Heart right ventricle (tissue), 16 donors: Measurements from ENCODE around the gene ZNF423. TPM values are rescaled to one million over a fixed set of nuclear protein-coding genes. Genes with fewer than 3 reads are reported as not detected.

Experiments
- ATAC-seq, 8 donors: fragments of 200-7000 bp; cut with Tn5 transposase; one replicate each; pipeline ENCODE4 v1.9.1; 2020; ENCODE audit warnings: mild to moderate bottlenecking in 8 of 8, moderate library complexity in 8 of 8, moderate number of reproducible peaks in 1 of 8
- DNase-seq, 2 donors: peaks; one replicate each; pipeline ENCODE4 v3.0.0-alpha.2; 2020
- H3K27ac ChIP-seq, 10 donors: fragments of 200-600 bp; sonication (generic) in 2 of 10; one replicate each; pipeline versions ENCODE4 v1.5.0 to v1.8.0; 2020 to 2022; ENCODE audit warnings: mild to moderate bottlenecking in 3 of 10
- H3K27me3 ChIP-seq, 7 donors: fragments of 200-600 bp; one replicate each; pipeline ENCODE4 v1.8.0; 2021 to 2022; ENCODE audit warnings: mild to moderate bottlenecking in 2 of 7
- H3K36me3 ChIP-seq, 9 donors: fragments of 200-600 bp; sonication (generic) in 1 of 9; one replicate each; pipeline versions ENCODE4 v1.5.0 to v1.8.0; 2020 to 2022; ENCODE audit warnings: mild to moderate bottlenecking in 2 of 9
- H3K4me1 ChIP-seq, 9 donors: fragments of 200-600 bp; sonication (generic) in 1 of 9; one replicate each; pipeline versions ENCODE4 v1.5.0 to v1.8.0; 2020 to 2022; ENCODE audit warnings: mild to moderate bottlenecking in 4 of 9
- H3K4me3 ChIP-seq, 10 donors: fragments of 200-600 bp; sonication (generic) in 2 of 10; one replicate each; pipeline versions ENCODE4 v1.5.0 to v1.8.0; 2020 to 2022; ENCODE audit warnings: mild to moderate bottlenecking in 7 of 10, moderate library complexity in 2 of 10
- H3K9me3 ChIP-seq, 11 donors: fragments of 200-600 bp in 10 of 11; sonication (generic) in 2 of 11; one replicate each; pipeline versions ENCODE4 v1.5.0 to v1.8.0; 2013 to 2022; ENCODE audit warnings: mild to moderate bottlenecking in 2 of 11, control low read depth in 1 of 11, moderate library complexity in 1 of 11
- WGBS, 2 donors: extraction: QIAGEN DNeasy Blood & Tissue Kit; methylation state at CpG; one replicate each; pipeline ENCODE4 v1.1.7; 2013; ENCODE audit warnings: inconsistent platforms in 1 of 2; 5-methylcytosine and 5-hydroxymethylcytosine counted together
- intact Hi-C, 10 donors: fragments of 100-400 bp; cut with DNase I; formaldehyde crosslinking; loops; one replicate each; pipeline versions ENCODE4 v1.11.1 to v1.14.2; 2022
- polyA plus RNA-seq, 2 donors: library from polyadenylated mRNA; stranded (reverse); fragments of 200-250 nt; gene quantifications; one replicate each; pipeline ENCODE4 v1.2.3, GENCODE V29; 2013
- total RNA-seq, 10 donors: library from RNA; stranded (reverse); fragmentation: NEBNext Ultra II Directional in 3 of 10; extraction: Animal tissue kit (Norgen Biotek cat#: 25700) in 3 of 10; gene quantifications; one replicate each; pipeline versions ENCODE4 v1.2.1 to v1.2.4, GENCODE V29; 2021 to 2023
- TF ChIP-seq, protein P1 (sequence below), 9 donors: fragments of 200-600 bp; sonication (generic) in 2 of 9; IDR thresholded peaks; one replicate each; pipeline versions ENCODE4 v1.5.0 to v1.8.0; 2021 to 2022; ENCODE audit warnings: antibody characterized with exemption in 9 of 9, mild to moderate bottlenecking in 5 of 9, moderate library complexity in 1 of 9
- donor health status: Arrhythmogenic right ventricular cardiomyopathy.
- donor health status: ischemic (EF 13 %, LVEDD 7.1; RV severe dilation, severe dysfunction).
- donor health status: healthy with polysubstance abuse.
- donor health status: DM: no; HTN: yes; CAD: no.
- donor health status: DM: no; HTN: no; CAD: no.
- donor health status: ischemic (EF 25% LVEDD 6.9; RV normal size, moderate dysfunction).
- donor health status: ischemic (EF 25% LVEDD 5.7; RV mildly dilated, moderate dysfunction).
- donor health status: healthy.
- donor health status: DM: yes; HTN: yes; CAD: no.
- donor health status: Ischemic cardiomyopathy.
- donor health status: ischemic (EF 35%, LVEDD 5.7; RV mildly dilated, moderate dysfunction).
- donor health status: nonischemic (EF 11% LVEDD 7.7; RV severe dilation, severe dysfunction).
- donor health status: DM: yes; HTN: yes; CAD: no.
- donor health status: PGD.
- donor health status: ischemic (EF 29% LVEDD 5.4; RV normal size, mild dysfunction).
- donor health status: nonischemic (EF 23%, LVEDD 6.1; RV moderate dilation, normal function).

Gene ZNF423
- total and polyA plus RNA-seq, 12 donors, result 2.6 to 10.6 (median 7.0) TPM

DNA sequence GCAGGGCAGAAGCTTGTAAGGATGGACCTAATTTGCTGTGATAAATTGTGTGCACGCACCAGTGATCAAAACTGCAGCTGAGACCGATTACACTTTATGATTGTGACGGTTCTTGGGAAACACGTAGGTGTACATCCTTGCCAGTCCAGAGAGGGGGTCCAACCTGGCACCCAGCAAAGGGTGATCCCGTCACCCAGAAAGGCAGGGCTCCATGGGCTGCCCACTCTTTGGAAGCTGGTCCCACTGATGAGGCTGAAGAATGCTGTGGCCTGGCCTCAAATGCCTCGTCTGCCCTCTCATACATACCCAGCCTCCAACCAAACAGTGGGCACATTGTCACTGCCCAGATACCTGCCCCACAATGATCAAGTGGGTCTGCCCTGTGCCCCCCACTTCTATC lies 350.4 kb downstream of the ZNF423 start:
- no peaks in the 10 kb centered on the region for H3K27me3 ChIP-seq
- TF ChIP-seq, protein P1, sequence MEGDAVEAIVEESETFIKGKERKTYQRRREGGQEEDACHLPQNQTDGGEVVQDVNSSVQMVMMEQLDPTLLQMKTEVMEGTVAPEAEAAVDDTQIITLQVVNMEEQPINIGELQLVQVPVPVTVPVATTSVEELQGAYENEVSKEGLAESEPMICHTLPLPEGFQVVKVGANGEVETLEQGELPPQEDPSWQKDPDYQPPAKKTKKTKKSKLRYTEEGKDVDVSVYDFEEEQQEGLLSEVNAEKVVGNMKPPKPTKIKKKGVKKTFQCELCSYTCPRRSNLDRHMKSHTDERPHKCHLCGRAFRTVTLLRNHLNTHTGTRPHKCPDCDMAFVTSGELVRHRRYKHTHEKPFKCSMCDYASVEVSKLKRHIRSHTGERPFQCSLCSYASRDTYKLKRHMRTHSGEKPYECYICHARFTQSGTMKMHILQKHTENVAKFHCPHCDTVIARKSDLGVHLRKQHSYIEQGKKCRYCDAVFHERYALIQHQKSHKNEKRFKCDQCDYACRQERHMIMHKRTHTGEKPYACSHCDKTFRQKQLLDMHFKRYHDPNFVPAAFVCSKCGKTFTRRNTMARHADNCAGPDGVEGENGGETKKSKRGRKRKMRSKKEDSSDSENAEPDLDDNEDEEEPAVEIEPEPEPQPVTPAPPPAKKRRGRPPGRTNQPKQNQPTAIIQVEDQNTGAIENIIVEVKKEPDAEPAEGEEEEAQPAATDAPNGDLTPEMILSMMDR (IDR thresholded peaks at IDR 0.05), result no peak
- H3K9me3 ChIP-seq, result no peaks in the 10 kb centered on the region
- H3K27ac ChIP-seq, result no peak overlapping the region
- no peak for ATAC-seq
- H3K4me1 ChIP-seq, result no peaks in the 10 kb centered on the region
- intact Hi-C loops, result no loop called here
- WGBS, 2 donors, result 83 to 86% methylated on average over 6 of the region's 6 CpGs
- H3K36me3 ChIP-seq, result no peaks in the 10 kb centered on the region
- DNase-seq, result no peak
- H3K4me3 ChIP-seq, result no peak overlapping the region

DNA sequence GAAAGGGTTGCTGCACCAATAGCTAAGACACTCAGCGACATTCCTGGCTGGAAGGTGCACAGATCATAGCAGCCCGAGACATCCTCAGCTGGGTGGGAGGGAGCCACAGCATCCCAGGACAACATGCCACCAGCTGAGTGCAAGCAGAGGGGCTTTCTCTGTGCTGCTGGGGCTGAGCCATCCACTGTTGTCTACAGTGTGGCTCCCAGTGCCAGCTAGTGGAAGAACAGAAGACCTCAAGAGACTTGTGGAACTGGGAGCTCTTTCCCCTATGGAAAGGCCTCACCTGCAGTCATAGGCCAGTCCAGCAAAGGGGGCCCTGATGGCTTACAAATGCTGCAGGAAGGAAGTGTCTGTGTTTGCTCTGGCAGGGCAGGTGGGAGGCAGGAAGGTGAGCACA lies 351.3 kb downstream of the ZNF423 start:
- H3K27ac ChIP-seq, result no peak overlapping the region
- H3K27me3 ChIP-seq, result no peaks in the 10 kb centered on the region
- no peak overlapping the region for H3K4me3 ChIP-seq
- TF ChIP-seq, protein P1 (IDR thresholded peaks at IDR 0.05), result no peak
- H3K36me3 ChIP-seq, result no peaks in the 10 kb centered on the region
- H3K4me1 ChIP-seq, result no peaks in the 10 kb centered on the region
- no peaks in the 10 kb centered on the region for H3K9me3 ChIP-seq
- WGBS, 2 donors, result 96 to 100% methylated on average over 2 of the region's 2 CpGs
- ATAC-seq (no peak), DNase-seq (no peak)
- intact Hi-C loops, result no loop called here

DNA sequence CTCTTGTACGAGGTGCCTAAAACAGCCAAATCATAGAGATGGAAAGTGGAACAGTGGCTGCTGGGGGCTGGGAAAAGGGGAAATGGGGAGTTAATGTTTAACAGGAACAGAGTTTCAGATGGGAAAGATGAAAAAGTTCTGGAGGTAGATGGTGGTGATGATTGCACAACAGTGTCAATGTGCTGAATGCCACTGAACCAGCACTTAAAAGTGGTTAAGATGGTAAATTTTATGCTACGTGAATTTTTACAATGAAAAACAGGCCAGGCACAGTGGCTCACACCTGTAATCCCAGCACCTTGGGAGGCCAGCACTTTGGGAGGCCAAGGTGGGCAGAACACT lies 351.9 kb downstream of the ZNF423 start:
- TF ChIP-seq, protein P1 (IDR thresholded peaks at IDR 0.05), result no peak
- DNase-seq (no peak), ATAC-seq (no peak)
- Histone ChIP-seq H3K27me3 (no peaks in the 10 kb centered on the region), H3K27ac (no peak overlapping the region), H3K9me3 (no peaks in the 10 kb centered on the region), H3K36me3 (no peaks in the 10 kb centered on the region), H3K4me3 (no peak overlapping the region), H3K4me1 (no peaks in the 10 kb centered on the region)
- 87 to 96% methylated on average over 2 of the region's 2 CpGs for WGBS, 2 donors
- intact Hi-C loops, result no loop called here

DNA sequence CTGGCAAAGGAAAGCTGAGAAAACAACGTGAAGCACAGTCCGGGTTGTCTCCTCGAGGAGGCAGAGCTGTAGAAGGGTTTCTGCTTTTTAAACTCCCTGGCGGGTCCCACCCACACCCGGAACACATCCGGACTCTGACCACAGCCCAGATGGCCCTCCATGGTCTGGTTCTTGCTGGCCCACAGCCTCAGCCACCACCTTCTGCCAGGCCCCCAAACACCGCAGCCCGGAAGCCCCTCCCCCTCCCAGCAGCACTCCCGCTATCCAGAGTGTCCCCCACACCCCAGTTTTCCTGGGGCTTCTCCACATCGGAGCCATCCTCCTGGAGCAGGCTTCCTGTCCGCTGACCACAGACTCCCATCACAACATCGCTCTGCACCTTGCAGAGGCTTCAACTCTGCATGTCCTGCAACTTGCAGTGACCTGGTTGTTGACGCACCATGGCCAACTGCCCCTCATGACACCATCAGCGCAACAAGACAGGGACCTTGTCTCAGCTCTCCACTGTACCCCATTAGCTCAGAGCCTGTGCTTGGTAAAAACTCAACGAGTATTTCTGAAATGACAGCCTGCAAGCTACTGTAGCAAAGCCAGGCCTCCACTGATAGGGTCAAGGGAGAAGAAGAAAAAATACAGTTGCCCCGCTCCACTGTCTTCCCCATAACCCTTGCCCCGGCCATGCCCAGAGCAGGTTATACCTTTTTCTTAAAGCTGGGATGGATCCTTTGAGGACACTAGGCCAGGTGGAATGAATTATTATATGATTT lies 352.5 kb downstream of the ZNF423 start:
- H3K27ac ChIP-seq, result no peak overlapping the region
- H3K36me3 ChIP-seq, result no peaks in the 10 kb centered on the region
- intact Hi-C loops, result no loop called here
- H3K9me3 ChIP-seq, result no peaks in the 10 kb centered on the region
- no peak for DNase-seq
- peak in 2 of 8 donors; percentile 9 to 33 for ATAC-seq
- no peaks in the 10 kb centered on the region for H3K4me1 ChIP-seq
- TF ChIP-seq, protein P1 (IDR thresholded peaks at IDR 0.05), result no peak
- H3K27me3 ChIP-seq, result no peaks in the 10 kb centered on the region
- WGBS, 2 donors, result 79 to 84% methylated on average over 17 of the region's 17 CpGs
- no peak overlapping the region for H3K4me3 ChIP-seq
